Testis (tissue), 2 donors: ENCODE measurements around the gene LIMA1.
"Not testable (repeated sequence)": the region's sequence is repeated elsewhere in the genome, so short reads cannot be mapped to it uniquely, and the experiment has no call there.

Source experiments
- POLR2A ChIP-seq: fragments of 450-650 bp; IDR thresholded peaks from one replicate; pipeline ENCODE4 v1.6.1; 2017; ENCODE audit warnings: antibody characterized with exemption, mild to moderate bottlenecking, moderate library complexity
- TF ChIP-seq, protein P1 (sequence below), 3 experiments: fragments of 450-650 bp in 2 of 3; fragments of 200-600 bp in 1 of 3; sonication (generic) in 1 of 3; IDR thresholded peaks; one replicate each; pipeline ENCODE4 v1.5.1; 2016 to 2019; ENCODE audit warnings: antibody characterized with exemption in 3 of 3, mild to moderate bottlenecking in 2 of 3, moderate library complexity in 1 of 3

DNA sequence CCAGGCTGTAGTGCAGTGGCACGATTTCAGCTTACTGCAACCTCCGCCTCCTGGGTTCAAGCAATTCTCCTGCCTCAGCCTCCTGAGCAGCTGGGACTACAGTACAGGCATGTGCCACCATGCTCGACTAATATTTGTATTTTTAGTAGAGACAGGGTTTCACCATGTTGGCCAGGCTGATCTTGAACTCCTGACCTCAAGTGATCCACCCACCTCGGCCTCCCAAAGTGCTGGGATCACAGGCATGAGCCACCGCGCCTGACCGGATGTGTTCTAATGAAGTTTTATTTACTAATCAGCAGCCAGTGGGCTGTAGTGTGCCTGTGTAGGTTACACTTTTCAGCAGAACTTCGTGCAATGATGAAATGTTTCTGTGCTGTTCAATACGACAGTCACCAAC is 35.7 kb downstream of the LIMA1 start:
- TF ChIP-seq, protein P1, sequence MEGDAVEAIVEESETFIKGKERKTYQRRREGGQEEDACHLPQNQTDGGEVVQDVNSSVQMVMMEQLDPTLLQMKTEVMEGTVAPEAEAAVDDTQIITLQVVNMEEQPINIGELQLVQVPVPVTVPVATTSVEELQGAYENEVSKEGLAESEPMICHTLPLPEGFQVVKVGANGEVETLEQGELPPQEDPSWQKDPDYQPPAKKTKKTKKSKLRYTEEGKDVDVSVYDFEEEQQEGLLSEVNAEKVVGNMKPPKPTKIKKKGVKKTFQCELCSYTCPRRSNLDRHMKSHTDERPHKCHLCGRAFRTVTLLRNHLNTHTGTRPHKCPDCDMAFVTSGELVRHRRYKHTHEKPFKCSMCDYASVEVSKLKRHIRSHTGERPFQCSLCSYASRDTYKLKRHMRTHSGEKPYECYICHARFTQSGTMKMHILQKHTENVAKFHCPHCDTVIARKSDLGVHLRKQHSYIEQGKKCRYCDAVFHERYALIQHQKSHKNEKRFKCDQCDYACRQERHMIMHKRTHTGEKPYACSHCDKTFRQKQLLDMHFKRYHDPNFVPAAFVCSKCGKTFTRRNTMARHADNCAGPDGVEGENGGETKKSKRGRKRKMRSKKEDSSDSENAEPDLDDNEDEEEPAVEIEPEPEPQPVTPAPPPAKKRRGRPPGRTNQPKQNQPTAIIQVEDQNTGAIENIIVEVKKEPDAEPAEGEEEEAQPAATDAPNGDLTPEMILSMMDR (IDR thresholded peaks at IDR 0.05) = not testable (repeated sequence)
- not testable (repeated sequence) for TF ChIP-seq POLR2A
